Measurements from ENCODE around the gene MARCO.
"Not testable (repeated sequence)": the region's sequence is repeated elsewhere in the genome, so short reads cannot be mapped to it uniquely, and the experiment has no call there.

The MARCO gene

DNA sequence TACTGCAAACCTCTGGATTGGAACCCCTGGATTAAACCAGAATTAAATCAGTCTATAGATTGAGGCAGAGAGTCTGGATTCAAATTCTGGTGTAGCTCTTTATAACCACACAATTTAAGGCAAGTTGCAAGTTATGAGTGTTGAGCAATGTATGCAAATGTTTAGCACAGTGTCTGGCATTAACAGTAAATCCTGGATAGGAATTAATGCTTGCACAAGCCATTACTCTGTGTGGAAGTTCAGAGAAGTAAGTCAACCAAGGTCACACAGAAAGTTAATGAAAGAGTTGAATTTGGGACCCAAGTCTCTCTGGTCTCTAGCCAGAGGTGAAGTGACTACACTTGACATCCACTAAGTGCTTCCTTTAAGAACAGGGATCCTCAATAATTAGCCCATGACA, 2.0 kb upstream of the MARCO start:
- Histone ChIP-seq H3K4me3 (ENCODE audit: control insufficient read depth in 1 of 7, extremely low read depth in 1 of 7, insufficient read depth in 4 of 7, low read depth in 2 of 7, low read length in 6 of 7) (peak overlapping the region in 1 of 7 experiments; percentile 14), H3K27me3 (replicated peaks in 2 of 5; ENCODE audit: control insufficient read depth in 4 of 5, insufficient read depth in 5 of 5, low read length in 4 of 5) (no peaks in the 10 kb centered on the region), H3K9me3 (ENCODE audit: control extremely low read depth in 1 of 5, control insufficient read depth in 4 of 5, insufficient read depth in 2 of 5, low read depth in 1 of 5, low read length in 4 of 5) (no peaks in the 10 kb centered on the region), H3K27ac (ENCODE audit: insufficient read depth in 1 of 2, low read depth in 1 of 2, low read length in 2 of 2, poor library complexity in 1 of 2, severe bottlenecking in 2 of 2) (no peak overlapping the region), H3K4me1 (ENCODE audit: control extremely low read depth in 1 of 4, control insufficient read depth in 4 of 4, insufficient read depth in 4 of 4, low read length in 3 of 4) (peaks cover 11 to 20% (median 14%) of the 10 kb centered on the region in 4 experiments), H3K36me3 (ENCODE audit: control insufficient read depth in 4 of 4, insufficient read depth in 4 of 4, low read length in 3 of 4) (no peaks in the 10 kb centered on the region)
- ChIA-PET POLR2A (no interaction called here), CTCF (interaction anchor here (1.1 to 2.6 kb wide), 6 partner anchors 9 to 59 kb away, joined by 3 to 13 read pairs (median 4); no protein-coding TSS in a partner anchor)
- no peak for DNase-seq

- WGBS (ENCODE audit: insufficient coverage), result 29% methylated on average over 9 of the region's 9 CpGs
- H3K4me3 ChIP-seq (ENCODE audit: control insufficient read depth in 1 of 7, extremely low read depth in 1 of 7, insufficient read depth in 4 of 7, low read depth in 2 of 7, low read length in 6 of 7), result peak overlapping the region in 3 of 7 experiments; percentile 13 to 15 (median 14)
- H3K27ac ChIP-seq (ENCODE audit: insufficient read depth in 1 of 2, low read depth in 1 of 2, low read length in 2 of 2, poor library complexity in 1 of 2, severe bottlenecking in 2 of 2), result no peak overlapping the region
- no peaks in the 10 kb centered on the region for H3K9me3 ChIP-seq (ENCODE audit: control extremely low read depth in 1 of 5, control insufficient read depth in 4 of 5, insufficient read depth in 2 of 5, low read depth in 1 of 5, low read length in 4 of 5)
- H3K36me3 ChIP-seq (ENCODE audit: control insufficient read depth in 4 of 4, insufficient read depth in 4 of 4, low read length in 3 of 4), result no peaks in the 10 kb centered on the region
- ChIA-PET POLR2A (no interaction called here), CTCF (interaction anchor here (1.1 to 2.6 kb wide), 7 partner anchors 8 to 64 kb away, joined by 3 to 13 read pairs (median 3); no protein-coding TSS in a partner anchor)
- H3K27me3 ChIP-seq (replicated peaks in 2 of 5; ENCODE audit: control insufficient read depth in 4 of 5, insufficient read depth in 5 of 5, low read length in 4 of 5), result no peaks in the 10 kb centered on the region
- DNase-seq, result peak; percentile 43 to 65 (median 63)
- H3K4me1 ChIP-seq (ENCODE audit: control extremely low read depth in 1 of 4, control insufficient read depth in 4 of 4, insufficient read depth in 4 of 4, low read length in 3 of 4), result peaks cover 11 to 20% (median 14%) of the 10 kb centered on the region in 4 experiments
Measured at GRCh38 chr2:118940486-118941120, 1.4 kb upstream of the MARCO start.

DNA sequence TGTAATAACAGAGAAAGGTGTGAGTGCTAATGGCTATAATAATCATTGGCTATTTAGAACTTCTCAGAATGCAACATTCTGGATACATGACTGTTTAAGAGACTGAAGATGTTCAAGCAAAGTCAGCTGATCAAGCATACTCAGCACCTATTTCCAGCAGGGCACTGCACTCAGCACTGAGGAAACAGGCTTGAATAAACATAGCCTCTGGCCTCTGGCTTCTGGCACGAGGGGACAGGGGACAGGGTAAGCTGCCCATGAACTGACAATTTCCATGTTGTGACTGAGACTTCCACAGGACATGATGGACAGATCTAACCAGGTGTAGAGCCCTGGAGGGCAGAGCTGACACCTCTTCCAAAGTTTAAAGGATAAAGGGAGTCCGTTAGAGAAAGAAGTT, 1.3 kb downstream of the MARCO start:
- CTCF ChIA-PET, result interaction anchor here (1.4 kb wide), 1 partner anchor 62 kb away, joined by 5 read pairs; no protein-coding TSS in a partner anchor
- WGBS (ENCODE audit: insufficient coverage), result 100% methylated on average over 1 of the region's 2 CpGs
- no peaks in the 10 kb centered on the region for H3K36me3 ChIP-seq (ENCODE audit: control insufficient read depth in 4 of 4, insufficient read depth in 4 of 4, low read length in 3 of 4)
- H3K27me3 ChIP-seq (replicated peaks in 2 of 5; ENCODE audit: control insufficient read depth in 4 of 5, insufficient read depth in 5 of 5, low read length in 4 of 5), result peaks cover 0 to 2% (median 0%) of the 10 kb centered on the region in 5 experiments
- POLR2A ChIA-PET, result no interaction called here
- peaks cover 11 to 20% (median 14%) of the 10 kb centered on the region in 4 experiments for H3K4me1 ChIP-seq (ENCODE audit: control extremely low read depth in 1 of 4, control insufficient read depth in 4 of 4, insufficient read depth in 4 of 4, low read length in 3 of 4)
- DNase-seq, result no peak
- no peak overlapping the region for H3K4me3 ChIP-seq (ENCODE audit: control insufficient read depth in 1 of 7, extremely low read depth in 1 of 7, insufficient read depth in 4 of 7, low read depth in 2 of 7, low read length in 6 of 7)
- no peak overlapping the region for H3K27ac ChIP-seq (ENCODE audit: insufficient read depth in 1 of 2, low read depth in 1 of 2, low read length in 2 of 2, poor library complexity in 1 of 2, severe bottlenecking in 2 of 2)
- H3K9me3 ChIP-seq (ENCODE audit: control extremely low read depth in 1 of 5, control insufficient read depth in 4 of 5, insufficient read depth in 2 of 5, low read depth in 1 of 5, low read length in 4 of 5), result no peaks in the 10 kb centered on the region

DNA sequence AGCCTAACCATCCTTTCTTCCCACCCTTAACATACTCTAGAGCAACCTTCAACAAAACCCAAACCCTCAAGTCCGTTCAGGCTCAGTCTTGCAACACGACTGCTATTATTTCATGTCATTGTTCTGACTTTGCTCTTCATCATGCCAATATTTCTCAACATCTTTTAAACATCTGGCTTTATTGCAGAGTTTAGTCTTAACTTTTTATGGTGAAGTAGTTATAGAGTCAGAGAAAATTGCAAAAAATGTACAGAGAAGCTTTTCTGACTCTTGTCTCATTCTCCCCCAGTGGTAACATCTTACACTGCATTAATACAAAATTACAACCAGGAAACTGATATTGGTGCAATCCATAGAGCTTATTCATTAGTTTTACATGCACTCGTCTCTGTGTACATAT, 3.9 kb downstream of the MARCO start:
- no peak for DNase-seq
- Histone ChIP-seq H3K4me1 (ENCODE audit: control extremely low read depth in 1 of 4, control insufficient read depth in 4 of 4, insufficient read depth in 4 of 4, low read length in 3 of 4) (peaks cover 3 to 9% (median 5%) of the 10 kb centered on the region in 4 experiments), H3K9me3 (ENCODE audit: control extremely low read depth in 1 of 5, control insufficient read depth in 4 of 5, insufficient read depth in 2 of 5, low read depth in 1 of 5, low read length in 4 of 5) (no peaks in the 10 kb centered on the region), H3K4me3 (ENCODE audit: control insufficient read depth in 1 of 7, extremely low read depth in 1 of 7, insufficient read depth in 4 of 7, low read depth in 2 of 7, low read length in 6 of 7) (no peak overlapping the region), H3K27ac (ENCODE audit: insufficient read depth in 1 of 2, low read depth in 1 of 2, low read length in 2 of 2, poor library complexity in 1 of 2, severe bottlenecking in 2 of 2) (no peak overlapping the region), H3K36me3 (ENCODE audit: control insufficient read depth in 4 of 4, insufficient read depth in 4 of 4, low read length in 3 of 4) (no peaks in the 10 kb centered on the region), H3K27me3 (replicated peaks in 2 of 5; ENCODE audit: control insufficient read depth in 4 of 5, insufficient read depth in 5 of 5, low read length in 4 of 5) (peaks cover 0 to 6% (median 0%) of the 10 kb centered on the region in 5 experiments)
- CTCF ChIA-PET, result no interaction called here
- POLR2A ChIA-PET, result no interaction called here
- 86% methylated on average over 1 of the region's 3 CpGs for WGBS (ENCODE audit: insufficient coverage)

GRCh38 chr2:118948266-118948665, 6.3 kb downstream of the MARCO start:
- H3K36me3 ChIP-seq (ENCODE audit: control insufficient read depth in 4 of 4, insufficient read depth in 4 of 4, low read length in 3 of 4); H3K27ac ChIP-seq (ENCODE audit: insufficient read depth in 1 of 2, low read depth in 1 of 2, low read length in 2 of 2, poor library complexity in 1 of 2, severe bottlenecking in 2 of 2); H3K4me1 ChIP-seq (ENCODE audit: control extremely low read depth in 1 of 4, control insufficient read depth in 4 of 4, insufficient read depth in 4 of 4, low read length in 3 of 4); POLR2A ChIA-PET; H3K9me3 ChIP-seq (ENCODE audit: control extremely low read depth in 1 of 5, control insufficient read depth in 4 of 5, insufficient read depth in 2 of 5, low read depth in 1 of 5, low read length in 4 of 5); H3K4me3 ChIP-seq (ENCODE audit: control insufficient read depth in 1 of 7, extremely low read depth in 1 of 7, insufficient read depth in 4 of 7, low read depth in 2 of 7, low read length in 6 of 7); DNase-seq: not testable (repeated sequence)
- CTCF ChIA-PET, result interaction anchor here (1.8 kb wide), 1 partner anchor 8 kb away, joined by 4 read pairs; no protein-coding TSS in a partner anchor
- WGBS (ENCODE audit: insufficient coverage), result no CpG with 5 or more reads among the region's 3 CpGs
- H3K27me3 ChIP-seq (replicated peaks in 2 of 5; ENCODE audit: control insufficient read depth in 4 of 5, insufficient read depth in 5 of 5, low read length in 4 of 5), result peaks cover 0 to 12% (median 0%) of the 10 kb centered on the region in 5 experiments

DNA sequence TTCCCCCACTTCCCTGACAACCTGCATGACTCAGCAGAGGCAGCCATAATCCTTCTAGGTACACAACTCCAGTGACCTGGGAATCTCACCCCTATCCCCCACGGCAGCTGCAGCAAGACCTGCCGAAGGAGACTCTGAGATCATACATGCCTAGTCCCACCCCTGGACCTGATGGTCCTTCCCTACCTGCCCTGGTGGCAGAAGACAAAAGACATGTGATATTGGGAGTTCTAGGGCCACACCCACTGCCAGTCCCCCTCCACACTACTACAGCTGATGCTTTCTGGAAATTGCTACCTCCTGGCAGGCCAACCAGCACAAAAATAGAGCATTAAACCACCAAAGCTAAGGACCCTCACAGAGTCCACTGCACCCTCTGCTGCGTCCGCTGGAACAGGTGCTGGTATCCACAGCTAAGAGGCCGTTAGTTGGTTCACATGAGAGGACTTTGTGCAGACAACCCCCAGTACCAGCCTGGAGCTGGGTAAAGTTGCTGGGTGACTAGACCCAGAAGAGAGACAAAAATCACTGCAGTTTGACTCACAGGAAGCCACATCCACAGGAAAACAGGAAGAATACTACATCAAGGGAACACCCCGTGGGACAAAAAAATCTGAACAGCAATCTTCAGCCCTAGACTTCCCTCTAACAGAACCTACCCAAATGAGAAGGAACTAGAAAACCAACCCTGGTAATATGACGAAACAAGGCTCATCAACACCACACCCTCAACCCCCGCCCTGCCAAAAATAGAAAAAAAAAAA, 12.5 kb downstream of the MARCO start:
- ChIA-PET CTCF (no interaction called here), POLR2A (no interaction called here)
- Histone ChIP-seq H3K4me3 (ENCODE audit: control insufficient read depth in 1 of 7, extremely low read depth in 1 of 7, insufficient read depth in 4 of 7, low read depth in 2 of 7, low read length in 6 of 7) (no peak overlapping the region), H3K36me3 (ENCODE audit: control insufficient read depth in 4 of 4, insufficient read depth in 4 of 4, low read length in 3 of 4) (no peaks in the 10 kb centered on the region), H3K27ac (ENCODE audit: insufficient read depth in 1 of 2, low read depth in 1 of 2, low read length in 2 of 2, poor library complexity in 1 of 2, severe bottlenecking in 2 of 2) (no peak overlapping the region), H3K9me3 (ENCODE audit: control extremely low read depth in 1 of 5, control insufficient read depth in 4 of 5, insufficient read depth in 2 of 5, low read depth in 1 of 5, low read length in 4 of 5) (peaks cover 0 to 8% (median 0%) of the 10 kb centered on the region in 5 experiments), H3K4me1 (ENCODE audit: control extremely low read depth in 1 of 4, control insufficient read depth in 4 of 4, insufficient read depth in 4 of 4, low read length in 3 of 4) (no peaks in the 10 kb centered on the region), H3K27me3 (replicated peaks in 2 of 5; ENCODE audit: control insufficient read depth in 4 of 5, insufficient read depth in 5 of 5, low read length in 4 of 5) (peaks cover 0 to 7% (median 0%) of the 10 kb centered on the region in 5 experiments)
- no peak for DNase-seq
- WGBS (ENCODE audit: insufficient coverage), result 96% methylated on average over 3 of the region's 8 CpGs

DNA sequence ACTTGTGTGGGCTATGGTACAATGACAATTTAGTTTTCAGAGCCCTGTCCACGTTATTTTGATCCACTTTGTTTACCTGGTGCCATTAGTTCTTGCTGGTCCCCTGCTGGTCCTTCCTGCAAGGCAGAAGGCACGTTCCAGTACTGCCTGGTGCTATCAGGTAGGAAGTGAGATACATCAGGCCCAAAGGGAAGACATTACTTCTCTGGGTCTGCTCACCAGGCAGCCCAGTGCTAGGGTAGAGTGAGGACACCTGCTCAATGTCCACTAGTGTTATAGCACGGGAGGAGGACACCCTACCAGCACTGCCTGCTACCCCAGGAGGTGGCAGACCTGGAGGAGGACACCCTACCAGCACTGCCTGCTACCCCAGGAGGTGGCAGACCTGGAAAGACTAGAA, 23.7 kb downstream of the MARCO start:
- H3K36me3 ChIP-seq (ENCODE audit: control insufficient read depth in 4 of 4, insufficient read depth in 4 of 4, low read length in 3 of 4), result no peaks in the 10 kb centered on the region
- no peak for DNase-seq
- peaks cover 0 to 8% (median 2%) of the 10 kb centered on the region in 5 experiments for H3K27me3 ChIP-seq (replicated peaks in 2 of 5; ENCODE audit: control insufficient read depth in 4 of 5, insufficient read depth in 5 of 5, low read length in 4 of 5)
- POLR2A ChIA-PET, result no interaction called here
- peaks cover 0 to under 1% (median 0%) of the 10 kb centered on the region in 5 experiments for H3K9me3 ChIP-seq (ENCODE audit: control extremely low read depth in 1 of 5, control insufficient read depth in 4 of 5, insufficient read depth in 2 of 5, low read depth in 1 of 5, low read length in 4 of 5)
- H3K4me3 ChIP-seq (ENCODE audit: control insufficient read depth in 1 of 7, extremely low read depth in 1 of 7, insufficient read depth in 4 of 7, low read depth in 2 of 7, low read length in 6 of 7), result no peak overlapping the region
- H3K27ac ChIP-seq (ENCODE audit: insufficient read depth in 1 of 2, low read depth in 1 of 2, low read length in 2 of 2, poor library complexity in 1 of 2, severe bottlenecking in 2 of 2), result no peak overlapping the region
- CTCF ChIA-PET, result no interaction called here
- H3K4me1 ChIP-seq (ENCODE audit: control extremely low read depth in 1 of 4, control insufficient read depth in 4 of 4, insufficient read depth in 4 of 4, low read length in 3 of 4), result no peaks in the 10 kb centered on the region
- 66% methylated on average over 3 of the region's 3 CpGs for WGBS (ENCODE audit: insufficient coverage)

All from common myeloid progenitor, CD34-positive (primary cell).